GM20000 (cell line): Measurements from ENCODE around the gene TSHZ2.

Source experiments
- DNase-seq: peaks from one replicate; pipeline ENCODE4 v3.0.0; 2012; ENCODE audit warnings: low spot score
- TF ChIP-seq, protein P1 (sequence below): IDR thresholded peaks from 2 replicates; pipeline ENCODE4 v1.5.1; 2012; ENCODE audit warnings: mild to moderate bottlenecking, control low read depth; ENCODE audit errors: extremely low read depth, missing control alignments

The TSHZ2 gene

DNA sequence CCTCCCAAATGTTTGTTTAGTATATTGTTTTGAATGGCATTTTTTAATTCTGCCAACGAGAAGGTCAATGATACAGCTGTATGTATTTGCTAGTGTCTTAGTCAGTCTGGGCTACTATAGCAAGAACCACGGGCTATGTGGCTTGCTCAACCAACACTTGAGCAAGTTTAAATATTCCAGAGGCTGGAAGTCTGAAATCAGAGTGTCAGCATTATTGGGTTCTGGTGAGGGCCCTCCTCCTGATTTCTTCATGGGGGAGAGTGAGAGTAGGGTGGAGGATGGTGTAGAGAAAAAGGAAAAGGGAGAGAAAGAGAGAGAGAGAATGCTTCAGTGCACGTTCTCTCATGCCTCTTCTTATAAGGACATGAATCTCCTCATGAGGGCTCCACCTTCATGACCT, 144.6 kb downstream of the TSHZ2 start:
- TF ChIP-seq, protein P1, sequence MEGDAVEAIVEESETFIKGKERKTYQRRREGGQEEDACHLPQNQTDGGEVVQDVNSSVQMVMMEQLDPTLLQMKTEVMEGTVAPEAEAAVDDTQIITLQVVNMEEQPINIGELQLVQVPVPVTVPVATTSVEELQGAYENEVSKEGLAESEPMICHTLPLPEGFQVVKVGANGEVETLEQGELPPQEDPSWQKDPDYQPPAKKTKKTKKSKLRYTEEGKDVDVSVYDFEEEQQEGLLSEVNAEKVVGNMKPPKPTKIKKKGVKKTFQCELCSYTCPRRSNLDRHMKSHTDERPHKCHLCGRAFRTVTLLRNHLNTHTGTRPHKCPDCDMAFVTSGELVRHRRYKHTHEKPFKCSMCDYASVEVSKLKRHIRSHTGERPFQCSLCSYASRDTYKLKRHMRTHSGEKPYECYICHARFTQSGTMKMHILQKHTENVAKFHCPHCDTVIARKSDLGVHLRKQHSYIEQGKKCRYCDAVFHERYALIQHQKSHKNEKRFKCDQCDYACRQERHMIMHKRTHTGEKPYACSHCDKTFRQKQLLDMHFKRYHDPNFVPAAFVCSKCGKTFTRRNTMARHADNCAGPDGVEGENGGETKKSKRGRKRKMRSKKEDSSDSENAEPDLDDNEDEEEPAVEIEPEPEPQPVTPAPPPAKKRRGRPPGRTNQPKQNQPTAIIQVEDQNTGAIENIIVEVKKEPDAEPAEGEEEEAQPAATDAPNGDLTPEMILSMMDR: no peak
- DNase-seq: no peak

DNA sequence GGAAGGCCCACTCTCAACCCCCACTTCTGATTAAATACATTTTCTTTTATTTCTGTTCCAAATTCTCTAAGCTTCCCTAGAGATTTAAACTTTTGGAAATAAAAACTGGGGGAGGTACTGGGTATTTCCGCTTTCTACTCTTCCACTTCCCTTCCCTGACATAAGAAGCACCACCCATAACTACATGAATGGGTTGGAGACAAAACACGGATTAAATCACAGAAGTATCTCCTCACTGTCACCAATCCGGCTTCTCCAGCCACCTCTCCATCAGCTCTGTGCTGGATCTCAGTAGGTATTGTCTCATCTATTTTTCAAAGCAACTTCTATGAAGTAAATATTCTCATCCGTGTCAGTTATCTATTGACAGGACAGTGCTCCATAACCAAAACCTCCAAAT, 150.7 kb downstream of the TSHZ2 start:
- TF ChIP-seq, protein P1: no peak
- DNase-seq: no peak

DNA sequence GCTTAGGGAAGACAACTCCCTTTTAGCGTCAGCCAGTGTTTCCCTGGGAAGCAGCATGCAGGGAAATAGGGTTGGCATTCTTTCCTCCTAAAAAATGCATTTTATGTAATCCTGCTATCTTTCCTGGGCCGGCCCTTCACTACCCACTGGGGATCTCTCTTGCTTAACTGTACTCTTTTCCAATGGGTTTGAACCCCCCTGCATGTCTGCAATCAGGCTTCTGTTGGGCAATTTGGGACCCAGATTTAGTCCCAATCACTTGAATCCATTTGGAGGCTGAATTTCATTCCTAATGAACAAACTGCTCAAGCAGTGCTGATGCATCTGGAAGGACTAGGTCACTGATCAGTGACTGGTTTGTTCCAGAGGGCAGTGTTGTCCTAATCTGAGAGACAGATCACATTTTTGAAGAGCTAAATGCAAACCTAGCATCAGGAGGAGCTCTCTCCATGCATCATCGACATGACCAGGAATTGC, 152.0 kb downstream of the TSHZ2 start:
- DNase-seq: no peak
- TF ChIP-seq, protein P1: no peak

DNA sequence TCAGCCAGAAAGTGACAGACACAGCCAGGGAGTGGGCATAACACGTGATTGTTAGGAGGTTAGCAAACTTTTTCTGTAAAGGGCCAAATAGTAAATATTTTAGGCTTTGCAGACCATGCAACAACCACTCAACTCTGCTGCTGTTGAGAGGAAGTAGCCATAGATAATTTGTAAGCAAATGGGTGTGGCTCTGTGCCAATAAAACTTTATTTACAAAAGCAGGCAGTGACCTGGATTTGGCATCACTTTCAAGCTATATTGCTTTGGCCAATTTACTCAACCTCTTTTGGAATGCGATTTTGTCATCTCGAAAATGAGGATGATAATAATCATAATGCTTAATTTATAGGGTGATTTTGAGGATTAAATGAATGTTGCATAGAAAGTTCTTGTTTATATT, 152.6 kb downstream of the TSHZ2 start:
- no peak for DNase-seq

DNA sequence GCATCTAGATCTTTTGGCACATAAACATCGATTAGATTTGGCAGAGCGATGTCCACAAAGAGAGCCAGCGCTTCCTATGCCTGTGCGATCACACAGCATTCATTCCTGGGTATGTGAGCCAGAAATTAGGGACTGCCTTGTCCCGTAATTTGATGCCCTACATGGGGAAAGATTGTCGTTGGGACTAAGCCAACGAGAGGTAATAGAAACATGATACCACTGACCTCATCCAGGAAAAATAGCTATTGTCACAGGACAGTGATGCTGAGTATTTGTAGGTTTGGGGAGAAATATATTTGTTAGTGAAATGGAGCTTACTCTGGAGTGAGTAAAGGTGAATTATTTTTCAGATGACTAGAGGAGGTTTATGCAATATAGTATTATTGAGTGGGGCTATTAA, 154.0 kb downstream of the TSHZ2 start:
- TF ChIP-seq, protein P1: no peak
- no peak for DNase-seq

More for the DNA sequence above, 152.6 kb downstream of the TSHZ2 start:
- TF ChIP-seq, protein P1: no peak

DNA sequence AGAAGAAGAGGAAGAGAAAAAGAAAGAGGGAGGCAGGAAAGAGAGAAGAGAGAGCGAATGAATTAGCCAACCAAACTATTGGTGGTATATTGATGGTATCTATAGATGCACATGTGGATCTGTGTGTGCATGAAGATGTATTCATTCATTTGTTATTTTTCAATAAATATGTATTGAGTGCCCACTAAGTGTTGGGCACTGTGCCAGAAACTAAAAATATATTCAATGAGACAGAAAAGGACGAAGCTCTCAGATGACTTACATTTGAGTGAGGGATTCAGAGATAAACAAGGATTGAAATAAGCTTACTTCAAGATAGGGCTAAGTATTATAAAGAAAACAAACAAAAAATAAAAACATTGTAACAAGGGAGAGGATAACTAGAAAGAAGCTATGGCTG, 154.9 kb downstream of the TSHZ2 start:
- no peak for DNase-seq
- TF ChIP-seq, protein P1: no peak

DNA sequence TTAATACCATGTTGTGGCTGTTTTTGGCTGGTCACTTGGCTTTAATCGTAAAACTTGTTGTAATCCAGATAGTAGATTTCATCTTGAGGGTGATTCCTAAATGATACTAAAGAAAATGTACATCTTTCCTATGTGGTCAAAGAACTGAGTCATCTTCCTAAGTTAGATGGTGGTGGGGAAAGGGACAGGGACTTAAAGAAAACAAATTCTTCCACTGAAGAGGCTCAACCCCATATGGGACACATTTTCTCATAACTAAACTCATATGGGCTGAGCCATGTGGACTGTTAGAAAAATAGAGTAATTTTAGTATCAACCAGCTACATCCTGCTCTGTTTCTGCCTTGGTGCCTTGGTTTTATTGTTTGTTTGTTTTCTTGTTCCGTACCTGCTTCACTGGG, 155.8 kb downstream of the TSHZ2 start:
- TF ChIP-seq, protein P1: no peak
- no peak for DNase-seq
